NCI-H82 treated with DMSO at 0.1 percent for 48 hours (cell line): Measurements from ENCODE around the gene KDM5C.
A peak's percentile ranks its signal among the peaks of the same experiment; 100 is the strongest.

Source experiments
- DNase-seq: peaks from one replicate; lab custom pipeline; 2025; ENCODE audit not compliant: unreplicated experiment; lab: John Stamatoyannopoulos, UW

The KDM5C gene

DNA sequence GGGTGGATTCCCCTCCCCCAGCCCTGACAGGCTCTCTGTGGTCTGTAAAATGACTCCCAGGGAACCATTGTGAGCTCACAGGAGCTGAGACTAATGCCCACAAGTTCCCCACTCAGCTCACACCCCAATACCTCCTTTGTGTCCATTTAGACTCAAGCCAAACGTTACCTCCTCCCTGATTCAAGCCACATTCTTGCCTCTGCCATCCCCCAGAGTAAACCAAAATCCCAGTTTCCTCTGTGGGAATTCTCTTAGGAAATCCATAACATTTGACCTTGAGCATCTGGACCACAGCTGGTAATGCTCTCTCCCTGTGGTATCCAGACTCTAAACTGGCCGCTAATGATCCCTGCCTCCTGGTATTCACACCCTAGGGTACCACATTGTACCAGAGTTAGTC, 26.3 kb upstream of the KDM5C start:
- DNase-seq: no peak

DNA sequence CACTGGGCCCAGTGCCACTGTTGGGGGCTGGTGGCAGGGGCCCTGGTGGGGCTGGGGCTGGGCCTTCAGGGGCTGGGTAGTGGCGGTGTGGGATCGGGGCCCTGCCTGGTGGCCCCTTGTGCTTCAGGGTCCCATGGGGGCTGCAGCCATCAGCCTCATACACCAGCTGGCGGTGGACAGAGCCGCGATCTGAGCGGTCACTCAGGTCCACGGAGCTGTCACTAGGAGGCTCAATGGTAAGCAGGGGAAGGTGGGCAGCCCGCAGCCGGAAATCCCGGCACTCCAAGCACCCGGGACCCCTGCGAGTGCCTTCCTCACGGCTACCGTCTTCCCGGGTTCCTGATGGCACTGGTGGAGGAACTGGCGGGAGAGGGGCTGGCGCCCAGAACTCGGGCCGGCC, 25.5 kb upstream of the KDM5C start:
- DNase-seq: no peak

GRCh38 chrX:53249408-53250042, 24.5 kb upstream of the KDM5C start:
- no peak for DNase-seq

- DNase-seq: no peak
Measured at GRCh38 chrX:53247928-53248327, 22.9 kb upstream of the KDM5C start.

DNA sequence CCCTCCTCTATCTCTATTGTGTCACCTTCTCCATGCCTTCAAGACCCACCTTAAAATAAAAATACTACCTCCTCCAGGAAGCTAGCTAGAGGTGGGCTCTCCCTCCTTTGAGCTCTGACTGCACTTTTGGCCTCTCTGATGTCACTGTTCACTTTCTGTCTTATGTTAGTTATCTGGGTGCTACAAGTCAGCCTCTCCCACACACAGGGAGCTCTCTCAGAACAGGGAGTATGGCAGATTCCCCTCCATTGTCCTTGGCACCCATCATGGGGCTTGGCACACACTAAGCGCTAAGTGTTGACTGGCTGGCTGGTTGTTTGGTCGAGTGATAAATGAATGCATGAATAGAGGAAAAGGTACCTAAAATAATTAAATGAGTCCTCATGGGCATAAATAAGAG, 21.2 kb upstream of the KDM5C start:
- no peak for DNase-seq

- DNase-seq: no peak
Measured at GRCh38 chrX:53244610-53245009, 19.6 kb upstream of the KDM5C start.

DNA sequence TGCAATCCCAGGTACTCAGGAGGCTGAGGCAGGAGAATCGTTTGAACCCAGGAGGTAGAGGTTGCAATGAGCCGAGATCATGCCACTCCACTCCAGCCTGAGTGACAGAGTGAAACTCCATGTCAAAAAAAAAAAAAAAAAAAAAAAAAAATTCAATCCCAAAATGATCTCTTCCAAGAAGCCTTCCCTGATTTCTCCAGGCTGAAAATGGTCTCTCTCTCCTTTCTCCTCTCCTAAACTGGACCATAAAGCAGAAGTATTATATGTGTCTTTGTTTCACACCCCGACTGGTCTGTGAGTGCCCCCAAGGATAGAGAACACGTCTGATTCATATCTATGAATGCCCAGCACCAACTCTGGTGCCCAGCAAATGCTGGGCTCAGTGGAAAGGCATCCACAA, 17.3 kb upstream of the KDM5C start:
- no peak for DNase-seq

- no peak for DNase-seq
Measured at GRCh38 chrX:53241558-53241957, 16.6 kb upstream of the KDM5C start.

- DNase-seq: no peak
Measured at GRCh38 chrX:53239474-53239873, 14.5 kb upstream of the KDM5C start.

- DNase-seq: peak; percentile 47
Measured at GRCh38 chrX:53237056-53237455, 12.0 kb upstream of the KDM5C start.

DNA sequence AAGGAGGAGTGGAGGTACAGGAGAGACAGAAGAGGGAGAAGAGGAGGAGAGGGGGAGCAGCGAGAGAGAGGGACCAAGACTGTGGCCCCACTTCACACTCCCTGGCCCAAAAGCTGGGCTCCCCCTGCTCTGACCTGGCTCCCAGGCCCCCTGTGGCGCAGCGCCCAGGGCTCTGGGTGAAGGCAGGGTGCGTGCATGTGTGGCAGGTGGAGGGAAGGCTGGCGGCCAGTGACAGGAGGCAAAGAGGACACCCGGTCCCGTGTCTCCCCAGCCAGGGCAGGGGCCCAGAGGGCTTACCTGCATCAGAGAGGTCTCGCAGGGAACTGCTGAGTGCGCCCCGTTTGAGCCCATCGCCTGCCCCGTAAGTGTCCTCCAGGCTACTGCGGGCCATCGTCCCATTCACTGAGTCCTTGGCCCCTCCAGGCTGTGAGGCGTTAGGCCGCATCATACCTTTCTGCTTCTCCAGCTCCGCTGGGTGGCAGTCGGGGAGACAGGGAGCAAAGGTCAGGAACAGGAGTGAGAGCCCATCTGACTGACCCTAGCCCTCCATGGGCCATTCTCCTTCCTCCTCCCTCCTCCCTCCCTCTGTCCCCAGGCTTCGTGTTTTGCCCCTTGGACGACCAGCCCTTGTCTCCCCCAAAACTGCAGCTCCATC, 11.1 kb upstream of the KDM5C start:
- DNase-seq: no peak

- DNase-seq: no peak
Measured at GRCh38 chrX:53235566-53235965, 10.6 kb upstream of the KDM5C start.

DNA sequence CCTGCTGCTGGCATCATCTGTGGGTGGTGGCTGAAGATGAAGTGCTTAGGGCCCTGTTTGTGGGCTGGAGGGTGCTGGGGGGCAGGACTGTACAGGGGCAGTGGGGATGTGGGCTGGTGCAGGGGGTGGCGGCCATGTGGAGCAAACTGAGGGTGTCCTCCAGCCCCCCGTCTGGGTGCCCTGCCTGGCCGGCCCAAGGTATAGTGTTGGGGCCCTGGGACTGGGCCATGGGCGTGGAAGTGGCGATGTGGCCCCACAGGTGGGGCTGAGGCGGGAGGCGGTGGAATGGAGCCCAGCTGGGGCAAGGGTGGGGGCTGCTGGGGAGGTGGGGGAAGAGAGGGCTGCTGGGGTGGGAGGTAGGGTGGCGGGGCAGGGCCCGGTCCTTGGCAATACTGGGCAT, 9.5 kb upstream of the KDM5C start:
- DNase-seq: no peak

DNA sequence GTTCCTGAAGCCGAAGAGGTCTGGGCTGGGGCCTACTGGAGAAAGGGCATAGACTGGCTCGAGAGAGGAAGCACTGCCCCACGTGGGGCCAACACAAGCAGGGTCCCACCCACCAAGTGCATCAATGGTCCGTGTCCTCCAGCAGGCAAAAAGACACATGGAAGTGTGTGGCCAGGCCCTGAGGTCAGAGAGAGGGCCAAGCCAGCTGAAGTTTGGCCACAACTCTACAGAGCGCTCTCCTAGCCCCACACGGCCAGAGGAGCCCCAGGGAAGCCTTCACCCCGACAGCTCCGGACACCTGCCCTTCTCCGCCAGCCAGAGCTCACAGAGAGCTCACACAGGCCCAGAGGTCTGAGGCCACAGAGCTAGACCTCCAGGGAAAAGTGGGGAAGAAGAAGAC, 8.5 kb upstream of the KDM5C start:
- DNase-seq: no peak

DNA sequence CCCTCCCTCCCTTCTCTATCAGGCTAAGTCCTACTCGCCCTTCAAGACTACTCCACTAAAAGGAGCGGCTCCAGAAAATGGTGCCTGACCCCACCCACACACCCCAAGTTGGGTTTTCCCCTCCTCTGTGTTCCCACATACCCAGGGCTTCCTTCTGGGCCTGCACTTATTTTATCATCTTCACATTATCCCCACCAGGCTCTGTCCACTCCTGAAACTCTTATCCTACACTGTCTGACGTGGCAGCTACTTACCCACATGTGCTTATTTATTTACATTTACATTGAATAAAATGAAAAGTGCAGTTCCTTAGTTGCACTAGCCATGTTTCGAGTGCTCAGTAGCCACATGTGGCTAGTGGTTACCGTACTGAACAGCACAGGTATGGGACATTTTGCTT, 5.1 kb upstream of the KDM5C start:
- no peak for DNase-seq

GRCh38 chrX:53227224-53227765, 2.3 kb upstream of the KDM5C start:
- DNase-seq: no peak

DNA sequence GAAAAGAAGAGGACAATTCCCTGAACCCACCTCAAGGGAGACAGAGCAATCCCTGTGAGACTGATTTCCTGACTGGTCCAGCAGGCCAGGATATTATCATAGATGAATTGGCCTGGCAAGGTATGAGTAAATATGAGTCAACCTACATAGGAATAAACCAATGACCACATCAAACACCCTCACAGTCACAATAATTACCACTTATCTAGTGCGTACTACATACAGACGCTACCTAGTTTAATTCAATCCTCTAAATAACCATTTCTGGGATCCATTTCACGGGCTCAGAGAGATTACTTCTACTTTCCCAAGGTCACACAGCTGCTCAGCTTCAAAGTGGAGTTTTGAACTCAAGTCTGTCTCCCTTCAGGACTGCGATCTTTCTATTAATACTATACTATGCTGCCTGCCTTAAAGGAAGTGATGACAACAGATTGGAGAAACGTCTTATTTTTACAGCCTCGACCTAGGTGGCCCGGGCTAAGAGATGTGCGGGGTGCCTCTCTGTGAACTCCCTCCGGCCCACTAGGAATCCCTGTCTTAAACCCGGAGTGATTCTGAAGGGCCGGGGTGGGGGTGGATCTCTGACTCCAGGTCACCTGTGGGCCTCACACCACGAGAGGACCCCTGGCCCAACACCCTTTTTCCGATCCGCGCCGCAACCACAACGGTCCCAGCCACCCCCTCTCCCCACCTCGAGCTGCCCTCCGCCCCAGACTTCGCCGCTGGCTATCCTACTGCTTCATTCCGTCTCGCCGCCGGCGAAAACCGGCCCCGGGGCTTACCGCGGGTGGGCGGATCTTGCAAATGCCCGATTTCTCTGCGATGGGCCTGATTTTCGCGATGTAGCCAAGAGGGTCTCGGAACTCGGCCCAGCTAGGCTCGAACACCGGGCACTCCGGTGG, 800 bp downstream of the KDM5C start:
- DNase-seq: no peak

- no peak for DNase-seq
Measured at GRCh38 chrX:53223068-53223693, 1.8 kb downstream of the KDM5C start.

GRCh38 chrX:53211391-53211978, 13.5 kb downstream of the KDM5C start:
- DNase-seq: no peak

DNA sequence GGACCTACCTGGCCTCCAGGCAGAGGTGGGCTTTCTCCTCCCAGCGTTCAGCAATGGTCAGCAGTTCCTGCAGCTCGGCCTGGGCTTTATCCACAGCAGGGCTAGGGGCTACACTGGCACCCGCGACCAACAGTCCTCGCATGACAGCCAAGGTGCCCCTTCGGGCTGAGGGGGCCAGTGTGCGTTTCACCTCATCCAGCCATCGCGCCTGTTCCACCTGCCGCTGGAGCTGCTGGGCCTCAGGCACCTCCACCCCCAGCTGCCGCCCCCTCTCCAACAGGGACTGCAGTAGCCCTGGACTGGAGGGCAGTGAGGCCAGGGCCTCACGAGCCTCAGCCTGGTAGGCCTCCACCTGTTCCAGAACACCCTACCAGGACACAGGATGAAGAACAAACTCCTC, 28.3 kb downstream of the KDM5C start:
- DNase-seq: no peak

DNA sequence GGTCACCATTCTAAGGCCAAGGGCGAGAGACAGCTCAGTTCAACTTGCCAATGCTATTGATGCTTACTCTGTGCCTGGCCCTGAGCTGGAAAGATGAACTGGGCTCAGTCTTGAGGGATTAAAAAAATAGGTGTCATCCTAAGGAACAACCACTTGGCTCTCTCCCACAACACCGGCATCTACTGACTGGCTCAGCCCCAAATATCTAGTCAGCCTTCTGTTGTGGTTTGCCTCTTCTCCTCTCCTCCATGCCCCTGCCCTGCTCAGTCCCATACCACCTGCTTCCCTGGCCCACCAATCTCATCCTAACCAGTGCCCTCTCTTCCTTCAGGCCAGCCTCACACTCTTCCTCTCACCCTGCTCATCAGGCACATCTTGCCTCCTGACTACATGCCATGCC, 29.6 kb downstream of the KDM5C start:
- no peak for DNase-seq
